Gastrocnemius medialis (tissue), 4 donors: ENCODE measurements around the gene FAM163B.

Experiments
- CTCF ChIP-seq, 5 experiments: fragments of 450-650 bp in 3 of 5; fragments of 200-600 bp in 2 of 5; sonication (generic) in 2 of 5; IDR thresholded peaks in 4 of 5; conservative IDR thresholded peaks in 1 of 5; 1 replicate in 4 of 5; 2 replicates in 1 of 5; pipeline ENCODE4 v1.5.1; 2016 to 2019; ENCODE audit warnings: antibody characterized with exemption in 5 of 5, mild to moderate bottlenecking in 3 of 5, moderate library complexity in 3 of 5
- POLR2A ChIP-seq, 2 donors: fragments of 450-650 bp; IDR thresholded peaks; one replicate each; pipeline ENCODE4 v1.6.1; 2017; ENCODE audit warnings: antibody characterized with exemption in 2 of 2, mild to moderate bottlenecking in 2 of 2, moderate library complexity in 2 of 2

- TF ChIP-seq CTCF (IDR thresholded peaks at IDR 0.05 in 4 of 5, conservative IDR thresholded peaks at IDR 0.05 in 1 of 5) (no peak), POLR2A (IDR thresholded peaks at IDR 0.05) (no peak)
Observed at GRCh38 chr9:133593587-133594253, 15.5 kb downstream of the FAM163B start.
